ENCODE data around the gene C2CD4D.

The C2CD4D gene

DNA sequence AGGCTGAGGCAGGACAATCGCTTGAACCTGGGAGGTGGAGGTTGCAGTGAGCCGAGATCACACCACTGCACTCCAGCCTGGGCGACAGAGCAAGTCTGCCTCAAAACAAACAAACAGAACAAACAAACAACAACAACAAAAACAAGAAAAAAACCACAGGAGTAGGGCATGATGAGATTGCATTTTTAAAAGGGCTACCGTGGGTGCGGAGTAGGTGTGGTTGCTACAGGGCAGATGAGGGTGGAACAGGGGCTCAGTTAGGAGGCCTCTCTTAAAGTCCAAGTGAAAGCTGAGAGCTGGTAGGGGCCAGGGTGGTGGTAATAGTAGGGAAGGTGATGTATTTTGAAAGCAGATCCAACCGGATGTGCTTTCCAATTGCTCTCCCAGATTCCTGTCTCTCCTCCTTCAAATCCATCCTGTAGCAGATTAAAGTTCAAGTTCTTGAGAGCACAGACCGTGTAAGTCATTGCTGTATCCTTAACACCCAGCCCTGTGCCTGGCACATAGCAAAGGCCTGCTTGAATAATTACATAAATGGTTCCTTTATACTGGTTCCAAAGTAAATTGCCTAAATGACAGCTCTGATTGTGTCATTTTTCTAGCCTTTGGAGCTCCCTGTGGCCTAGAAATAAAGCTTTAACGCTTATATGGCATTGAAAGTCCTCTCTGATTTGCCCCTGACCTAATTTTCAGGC, 30.2 kb downstream of the C2CD4D start:
- Histone ChIP-seq H3K79me2 (ENCODE audit: insufficient read depth, low read length) (no peaks in the 10 kb centered on the region), H3K9me3 (ENCODE audit: insufficient read depth, low read length) (no peaks in the 10 kb centered on the region), H3K27me3 (ENCODE audit: low read length) (no peaks in the 10 kb centered on the region), H3K9ac (ENCODE audit: low read length) (no peak overlapping the region), H2AFZ (ENCODE audit: low read depth, low read length, severe bottlenecking) (no peak overlapping the region), H3F3A (ENCODE audit: insufficient read depth) (no peaks in the 10 kb centered on the region), H3K36me3 (ENCODE audit: low read length) (no peaks in the 10 kb centered on the region), H3K9me2 (replicated peaks; ENCODE audit: insufficient read depth, low read length) (no peaks in the 10 kb centered on the region), H3K4me2 (ENCODE audit: low read depth, low read length, poor library complexity, severe bottlenecking) (no peak overlapping the region), H3K4me3 (ENCODE audit: insufficient read depth, low read length, poor library complexity, severe bottlenecking) (no peak overlapping the region), H3K27ac (ENCODE audit: low read depth, low read length) (no peak overlapping the region), H4K20me1 (ENCODE audit: low read depth, low read length) (no peaks in the 10 kb centered on the region)
- no peak for TF ChIP-seq EZH2phosphoT487 (conservative IDR thresholded peaks at IDR 0.05; ENCODE audit: low read length)
- TF ChIP-seq, protein P1, sequence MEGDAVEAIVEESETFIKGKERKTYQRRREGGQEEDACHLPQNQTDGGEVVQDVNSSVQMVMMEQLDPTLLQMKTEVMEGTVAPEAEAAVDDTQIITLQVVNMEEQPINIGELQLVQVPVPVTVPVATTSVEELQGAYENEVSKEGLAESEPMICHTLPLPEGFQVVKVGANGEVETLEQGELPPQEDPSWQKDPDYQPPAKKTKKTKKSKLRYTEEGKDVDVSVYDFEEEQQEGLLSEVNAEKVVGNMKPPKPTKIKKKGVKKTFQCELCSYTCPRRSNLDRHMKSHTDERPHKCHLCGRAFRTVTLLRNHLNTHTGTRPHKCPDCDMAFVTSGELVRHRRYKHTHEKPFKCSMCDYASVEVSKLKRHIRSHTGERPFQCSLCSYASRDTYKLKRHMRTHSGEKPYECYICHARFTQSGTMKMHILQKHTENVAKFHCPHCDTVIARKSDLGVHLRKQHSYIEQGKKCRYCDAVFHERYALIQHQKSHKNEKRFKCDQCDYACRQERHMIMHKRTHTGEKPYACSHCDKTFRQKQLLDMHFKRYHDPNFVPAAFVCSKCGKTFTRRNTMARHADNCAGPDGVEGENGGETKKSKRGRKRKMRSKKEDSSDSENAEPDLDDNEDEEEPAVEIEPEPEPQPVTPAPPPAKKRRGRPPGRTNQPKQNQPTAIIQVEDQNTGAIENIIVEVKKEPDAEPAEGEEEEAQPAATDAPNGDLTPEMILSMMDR (IDR thresholded peaks at IDR 0.05; ENCODE audit: insufficient read depth, low read length, poor library complexity, severe bottlenecking), result no peak

- no peak overlapping the region for H3K4me2 ChIP-seq (ENCODE audit: low read depth, low read length, poor library complexity, severe bottlenecking)
- H2AFZ ChIP-seq (ENCODE audit: low read depth, low read length, severe bottlenecking), result no peak overlapping the region
- no peaks in the 10 kb centered on the region for H3K9me2 ChIP-seq (replicated peaks; ENCODE audit: insufficient read depth, low read length)
- no peaks in the 10 kb centered on the region for H3F3A ChIP-seq (ENCODE audit: insufficient read depth)
- no peaks in the 10 kb centered on the region for H3K79me2 ChIP-seq (ENCODE audit: insufficient read depth, low read length)
- no peak overlapping the region for H3K9ac ChIP-seq (ENCODE audit: low read length)
- H3K4me3 ChIP-seq (ENCODE audit: insufficient read depth, low read length, poor library complexity, severe bottlenecking), result no peak overlapping the region
- no peaks in the 10 kb centered on the region for H3K27me3 ChIP-seq (ENCODE audit: low read length)
- no peaks in the 10 kb centered on the region for H4K20me1 ChIP-seq (ENCODE audit: low read depth, low read length)
- H3K27ac ChIP-seq (ENCODE audit: low read depth, low read length), result no peak overlapping the region
- no peaks in the 10 kb centered on the region for H3K9me3 ChIP-seq (ENCODE audit: insufficient read depth, low read length)
- no peak for TF ChIP-seq EZH2phosphoT487 (conservative IDR thresholded peaks at IDR 0.05; ENCODE audit: low read length)
- TF ChIP-seq, protein P1 (IDR thresholded peaks at IDR 0.05; ENCODE audit: insufficient read depth, low read length, poor library complexity, severe bottlenecking), result no peak
- H3K36me3 ChIP-seq (ENCODE audit: low read length), result no peaks in the 10 kb centered on the region
These were observed 31.9 kb downstream of the C2CD4D start for GRCh38 chr1:151807766-151808165.

DNA sequence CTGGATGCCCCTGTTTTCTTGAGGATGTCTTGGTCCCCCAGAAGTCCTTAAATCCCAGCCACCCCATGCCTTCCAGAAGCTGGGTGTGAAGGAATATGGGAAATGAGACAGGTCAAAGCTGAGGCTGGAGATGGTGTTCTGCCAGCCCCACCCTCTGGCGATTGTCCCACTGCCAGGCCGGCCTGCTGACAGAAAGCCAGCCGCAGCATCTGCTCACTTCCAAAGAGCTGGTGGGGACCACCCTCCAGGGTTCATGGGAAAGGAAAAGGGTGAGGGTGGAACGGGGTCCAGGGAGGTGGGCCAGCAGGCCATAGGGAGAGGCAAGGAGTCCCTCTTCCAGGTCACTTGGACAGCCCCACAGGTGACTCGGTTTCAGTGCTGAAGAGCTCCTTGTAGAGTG, 32.5 kb downstream of the C2CD4D start:
- Histone ChIP-seq H3K9ac (ENCODE audit: low read length) (no peak overlapping the region), H3F3A (ENCODE audit: insufficient read depth) (no peaks in the 10 kb centered on the region), H3K4me3 (ENCODE audit: insufficient read depth, low read length, poor library complexity, severe bottlenecking) (no peak overlapping the region), H3K27ac (ENCODE audit: low read depth, low read length) (no peak overlapping the region), H2AFZ (ENCODE audit: low read depth, low read length, severe bottlenecking) (no peak overlapping the region), H3K9me3 (ENCODE audit: insufficient read depth, low read length) (no peaks in the 10 kb centered on the region), H3K4me2 (ENCODE audit: low read depth, low read length, poor library complexity, severe bottlenecking) (no peak overlapping the region), H4K20me1 (ENCODE audit: low read depth, low read length) (no peaks in the 10 kb centered on the region), H3K36me3 (ENCODE audit: low read length) (no peaks in the 10 kb centered on the region), H3K79me2 (ENCODE audit: insufficient read depth, low read length) (no peaks in the 10 kb centered on the region), H3K9me2 (replicated peaks; ENCODE audit: insufficient read depth, low read length) (no peaks in the 10 kb centered on the region), H3K27me3 (ENCODE audit: low read length) (no peaks in the 10 kb centered on the region)
- no peak for TF ChIP-seq EZH2phosphoT487 (conservative IDR thresholded peaks at IDR 0.05; ENCODE audit: low read length)
- TF ChIP-seq, protein P1 (IDR thresholded peaks at IDR 0.05; ENCODE audit: insufficient read depth, low read length, poor library complexity, severe bottlenecking), result no peak

All from SU-DHL-6 (cell line).